Stimulated activated CD8-positive, alpha-beta memory T cell treated with anti-CD3 and anti-CD28 coated beads, Interleukin-15, amount 100 ng/mL, for 48 hours (primary cell): ENCODE data around the gene TRPT1.

ENCODE experiments used
- DNase-seq, 2 donors: peaks; one replicate each; pipeline ENCODE4 v3.0.0-alpha.2; 2020; ENCODE audit warnings: low read depth in 2 of 2

TRPT1 gene

DNA sequence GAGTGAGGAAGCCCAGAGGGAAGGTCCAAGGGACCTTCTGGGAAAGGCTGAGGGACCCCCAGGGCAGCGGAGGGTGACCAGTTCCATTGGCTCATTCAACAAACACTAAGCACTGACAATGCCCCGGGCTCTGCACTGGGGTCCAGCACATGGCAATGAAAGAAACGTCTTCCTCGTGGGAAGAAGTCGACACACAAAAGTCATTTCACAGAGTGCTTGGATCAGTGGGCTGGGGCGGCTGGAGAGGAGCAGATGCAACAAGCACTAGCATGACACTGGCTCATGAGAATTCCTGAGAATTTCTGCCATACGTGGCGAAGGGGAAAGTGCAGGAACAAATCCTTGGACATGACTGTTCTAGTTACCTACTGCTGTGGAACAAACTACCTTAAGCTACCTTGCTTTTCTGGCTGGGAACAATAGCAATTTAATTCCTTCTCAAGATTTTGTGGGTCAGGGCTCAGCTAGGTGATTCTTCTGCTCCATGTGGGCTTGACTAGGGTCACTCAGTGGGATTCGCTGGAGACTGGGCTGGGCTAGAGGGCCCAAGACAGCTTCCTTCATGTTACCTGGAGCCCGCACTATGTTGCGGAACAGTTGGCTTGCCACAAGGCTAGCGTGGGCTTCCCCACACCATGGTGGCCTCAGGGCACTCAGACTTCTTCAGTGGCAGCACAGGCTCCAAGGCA is 46.9 kb downstream of the TRPT1 start:
- no peak for DNase-seq

- DNase-seq = no peak
Measured at GRCh38 chr11:64178203-64178602, 47.8 kb downstream of the TRPT1 start.

- no peak for DNase-seq
Measured at GRCh38 chr11:64176751-64177150, 49.2 kb downstream of the TRPT1 start.
